GM10266 (cell line): ENCODE measurements around the gene PRKCA.

Source experiments
- DNase-seq: peaks from one replicate; pipeline ENCODE4 v3.0.0; 2012; ENCODE audit errors: extremely low spot score
- TF ChIP-seq, protein P1 (sequence below): IDR thresholded peaks from 2 replicates; pipeline ENCODE4 v1.5.1; 2012; ENCODE audit warnings: mild to moderate bottlenecking, low read depth; ENCODE audit not compliant: control insufficient read depth, insufficient read depth; ENCODE audit errors: missing control alignments

Gene PRKCA

DNA sequence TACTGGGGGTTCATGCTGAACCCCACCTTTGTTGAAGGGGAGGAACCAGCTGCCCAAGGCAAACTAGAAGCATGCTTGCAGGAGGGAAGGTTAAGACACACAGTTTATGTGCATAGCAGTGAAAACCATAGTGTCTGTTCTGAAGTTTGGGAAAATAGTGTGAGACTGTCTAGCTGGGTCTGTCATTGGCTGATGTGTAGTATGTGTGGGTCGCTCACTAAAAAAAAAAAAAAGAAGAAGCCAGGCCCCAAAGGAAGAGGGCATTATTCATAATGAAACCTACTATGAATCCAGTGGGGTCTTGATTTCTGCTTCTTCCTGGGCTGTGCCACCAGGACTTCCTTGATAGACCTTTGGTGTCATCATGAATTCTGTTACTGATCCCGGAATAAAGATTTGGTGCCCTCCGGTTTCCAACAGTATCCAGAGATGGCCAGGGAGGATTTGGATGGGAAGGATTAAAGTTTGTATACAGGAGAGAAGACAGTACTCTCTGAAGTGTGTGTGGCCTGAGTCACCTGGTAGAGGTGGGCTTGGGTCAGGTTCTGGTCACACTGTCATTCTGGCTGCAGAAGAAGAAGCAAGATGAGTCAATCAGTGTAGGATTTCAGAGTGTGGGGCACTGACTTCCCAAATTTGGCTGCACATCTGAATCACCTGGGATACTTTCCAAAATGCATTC is 220.3 kb downstream of the PRKCA start:
- no peak for DNase-seq
- TF ChIP-seq, protein P1, sequence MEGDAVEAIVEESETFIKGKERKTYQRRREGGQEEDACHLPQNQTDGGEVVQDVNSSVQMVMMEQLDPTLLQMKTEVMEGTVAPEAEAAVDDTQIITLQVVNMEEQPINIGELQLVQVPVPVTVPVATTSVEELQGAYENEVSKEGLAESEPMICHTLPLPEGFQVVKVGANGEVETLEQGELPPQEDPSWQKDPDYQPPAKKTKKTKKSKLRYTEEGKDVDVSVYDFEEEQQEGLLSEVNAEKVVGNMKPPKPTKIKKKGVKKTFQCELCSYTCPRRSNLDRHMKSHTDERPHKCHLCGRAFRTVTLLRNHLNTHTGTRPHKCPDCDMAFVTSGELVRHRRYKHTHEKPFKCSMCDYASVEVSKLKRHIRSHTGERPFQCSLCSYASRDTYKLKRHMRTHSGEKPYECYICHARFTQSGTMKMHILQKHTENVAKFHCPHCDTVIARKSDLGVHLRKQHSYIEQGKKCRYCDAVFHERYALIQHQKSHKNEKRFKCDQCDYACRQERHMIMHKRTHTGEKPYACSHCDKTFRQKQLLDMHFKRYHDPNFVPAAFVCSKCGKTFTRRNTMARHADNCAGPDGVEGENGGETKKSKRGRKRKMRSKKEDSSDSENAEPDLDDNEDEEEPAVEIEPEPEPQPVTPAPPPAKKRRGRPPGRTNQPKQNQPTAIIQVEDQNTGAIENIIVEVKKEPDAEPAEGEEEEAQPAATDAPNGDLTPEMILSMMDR, result no peak

- TF ChIP-seq, protein P1, result no peak
Observed at GRCh38 chr17:66523378-66524200, 221.2 kb downstream of the PRKCA start.

DNA sequence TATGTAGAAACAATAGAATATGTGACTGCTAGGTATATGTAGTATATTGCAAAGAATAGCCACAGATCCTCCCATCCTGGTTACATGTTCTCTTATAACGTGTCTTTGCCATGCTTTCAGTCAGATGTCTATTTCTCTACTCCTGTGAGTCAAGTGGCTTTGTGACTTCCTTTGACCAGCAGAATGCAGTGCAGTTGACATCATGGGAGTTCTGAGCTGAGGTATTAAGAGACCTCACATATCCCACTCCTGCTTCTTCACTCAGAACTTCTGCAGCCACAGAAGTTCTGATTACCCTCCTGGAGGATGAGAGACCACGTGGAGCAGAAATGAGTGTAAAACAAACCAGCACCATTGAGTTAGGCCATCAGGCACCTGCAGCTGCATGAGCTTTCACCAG is 222.5 kb downstream of the PRKCA start:
- no peak for DNase-seq
- TF ChIP-seq, protein P1, result no peak

More at GRCh38 chr17:66523378-66524200, 221.2 kb downstream of the PRKCA start:
- DNase-seq, result no peak

DNA sequence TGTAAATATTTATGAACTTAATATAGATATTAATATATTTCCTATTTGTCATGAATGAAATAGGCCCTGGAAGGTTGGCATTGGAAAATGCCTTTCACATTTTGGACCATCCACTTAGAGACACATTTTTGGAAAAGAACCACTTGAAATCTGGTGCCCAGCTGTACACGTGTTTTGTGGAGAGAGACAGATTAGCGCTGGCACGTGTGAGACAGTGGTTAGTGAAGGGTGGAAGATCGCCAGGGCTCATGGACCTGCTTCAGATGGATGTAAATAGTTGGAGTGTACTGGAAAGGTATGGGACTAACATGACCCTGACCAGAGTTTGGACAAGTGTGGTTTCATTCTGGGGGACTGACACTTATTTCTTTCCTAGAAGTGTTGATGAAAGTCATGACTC is 222.9 kb downstream of the PRKCA start:
- TF ChIP-seq, protein P1, result no peak
- DNase-seq, result no peak

GRCh38 chr17:66526827-66527226 is 224.4 kb downstream of the PRKCA start:
- TF ChIP-seq, protein P1, result no peak
- DNase-seq, result no peak

GRCh38 chr17:66527335-66527734 is 224.9 kb downstream of the PRKCA start:
- TF ChIP-seq, protein P1, result no peak
- no peak for DNase-seq

GRCh38 chr17:66531851-66532295 is 229.5 kb downstream of the PRKCA start:
- TF ChIP-seq, protein P1, result no peak
- no peak for DNase-seq
